GM23338 (cell line): Measurements from ENCODE around the gene SLCO1C1. TPM values are rescaled to one million over a fixed set of nuclear protein-coding genes. Genes with fewer than 3 reads are reported as not detected.

Experiments
- ATAC-seq: fragments of 200-7000 bp; cut with Tn5 transposase; 3 replicates; pipeline ENCODE4 v1.9.1; 2020
- DNase-seq: peaks from one replicate; pipeline ENCODE4 v3.0.0-alpha.2; 2015; ENCODE audit warnings: low spot score
- H2AFZ ChIP-seq: fragments of 200-600 bp; sonication (generic); 2 replicates; pipeline ENCODE4 v1.8.0; 2016; ENCODE audit warnings: antibody characterized with exemption, mild to moderate bottlenecking, moderate library complexity
- H3F3A ChIP-seq: fragments of 200-600 bp; sonication (generic); replicated peaks from 2 replicates; pipeline ENCODE4 v1.8.0; 2017; ENCODE audit warnings: antibody characterized with exemption, mixed run types, low read depth
- H3K27ac ChIP-seq: fragments of 200-600 bp; sonication (generic); 2 replicates; pipeline ENCODE4 v1.6.1; 2016; ENCODE audit warnings: low read depth
- H3K27me3 ChIP-seq: fragments of 200-600 bp; sonication (generic); 2 replicates; pipeline ENCODE4 v1.8.0; 2016; ENCODE audit warnings: mild to moderate bottlenecking, mixed run types, moderate library complexity; ENCODE audit not compliant: insufficient read depth
- H3K36me3 ChIP-seq: fragments of 200-600 bp; sonication (generic); 2 replicates; pipeline ENCODE4 v1.8.0; 2016; ENCODE audit warnings: mild to moderate bottlenecking; ENCODE audit not compliant: insufficient read depth
- H3K4me1 ChIP-seq: fragments of 200-600 bp; sonication (generic); 2 replicates; pipeline ENCODE4 v1.8.0; 2016; ENCODE audit warnings: mild to moderate bottlenecking, moderate library complexity; ENCODE audit not compliant: insufficient read depth
- H3K4me2 ChIP-seq: fragments of 200-600 bp; sonication (generic); 2 replicates; pipeline ENCODE4 v1.7.1; 2017; ENCODE audit warnings: mixed run types
- H3K4me3 ChIP-seq: fragments of 200-600 bp; sonication (generic); 2 replicates; pipeline ENCODE4 v1.6.1; 2016; ENCODE audit warnings: mixed run types
- H3K79me2 ChIP-seq: fragments of 200-600 bp; sonication (generic); replicated peaks from 2 replicates; pipeline ENCODE4 v1.8.0; 2017; ENCODE audit warnings: mild to moderate bottlenecking; ENCODE audit not compliant: insufficient read depth
- H3K9me2 ChIP-seq: fragments of 200-600 bp; sonication (generic); 2 replicates; pipeline ENCODE4 v1.8.0; 2017; ENCODE audit not compliant: insufficient read depth
- H4K20me1 ChIP-seq: fragments of 200-600 bp; sonication (generic); replicated peaks from 2 replicates; pipeline ENCODE4 v1.8.0; 2017; ENCODE audit warnings: mild to moderate bottlenecking; ENCODE audit not compliant: insufficient read depth
- H3K27ac Mint-ChIP-seq: 2 replicates; pipeline ENCODE4 v1.8.0; 2020; ENCODE audit warnings: inconsistent platforms, mild to moderate bottlenecking, moderate library complexity, mixed read lengths
- H3K27me3 Mint-ChIP-seq: 3 replicates; pipeline ENCODE4 v1.8.0; 2022; ENCODE audit warnings: low read depth, mild to moderate bottlenecking, moderate library complexity, mixed read lengths, inconsistent platforms; ENCODE audit not compliant: insufficient read depth, poor library complexity
- H3K36me3 Mint-ChIP-seq: 3 replicates; pipeline ENCODE4 v1.8.0; 2021; ENCODE audit warnings: low read depth, mild to moderate bottlenecking, inconsistent platforms, moderate library complexity, mixed read lengths
- H3K4me1 Mint-ChIP-seq: 3 replicates; pipeline ENCODE4 v1.8.0; 2020; ENCODE audit warnings: mild to moderate bottlenecking, inconsistent platforms, mixed read lengths
- H3K4me3 Mint-ChIP-seq: 3 replicates; pipeline ENCODE4 v1.8.0; 2021; ENCODE audit warnings: moderate library complexity, mild to moderate bottlenecking, inconsistent platforms, mixed read lengths
- H3K9me3 Mint-ChIP-seq: 3 replicates; pipeline ENCODE4 v1.8.0; 2020; ENCODE audit warnings: moderate library complexity, mild to moderate bottlenecking, inconsistent platforms, mixed read lengths
- CREB1 ChIP-seq: fragments of 250-450 bp; sonication (Bioruptor Pico); IDR thresholded peaks from 2 replicates; pipeline ENCODE4 v1.5.0; 2020; ENCODE audit warnings: low read depth, mild to moderate bottlenecking, moderate library complexity
- EZH2 ChIP-seq: fragments of 200-600 bp; sonication (generic); IDR thresholded peaks from one replicate; pipeline ENCODE4 v1.8.0; 2017; ENCODE audit warnings: antibody characterized with exemption, mild to moderate bottlenecking, low read depth; ENCODE audit not compliant: unreplicated experiment
- JUNB ChIP-seq: IDR thresholded peaks from one replicate; pipeline ENCODE4 v1.6.1; 2016; ENCODE audit warnings: antibody characterized with exemption; ENCODE audit not compliant: unreplicated experiment
- NANOG ChIP-seq: IDR thresholded peaks from 2 replicates; pipeline ENCODE4 v1.6.1; 2016; ENCODE audit warnings: antibody characterized with exemption, borderline replicate concordance
- POLR2AphosphoS5 ChIP-seq: IDR thresholded peaks from 2 replicates; pipeline ENCODE4 v1.6.1; 2016; ENCODE audit warnings: antibody characterized with exemption, low read depth
- STAT1 ChIP-seq: IDR thresholded peaks from one replicate; pipeline ENCODE4 v1.6.1; 2016; ENCODE audit warnings: antibody characterized with exemption; ENCODE audit not compliant: unreplicated experiment
- ZNF114 ChIP-seq: fragments of 250-450 bp; sonication (Bioruptor Pico); IDR thresholded peaks from 2 replicates; pipeline ENCODE4 v1.5.0; 2020; ENCODE audit warnings: mild to moderate bottlenecking, moderate library complexity
- ZNF331 ChIP-seq: fragments of 250-450 bp; sonication (Bioruptor Pico); IDR thresholded peaks from 2 replicates; pipeline ENCODE4 v1.5.0; 2020; ENCODE audit warnings: low read depth, mild to moderate bottlenecking, moderate library complexity
- polyA plus RNA-seq: library from polyadenylated mRNA; unstranded; fragments of >200 nt; fragmentation: Nextera tagmentation; extraction: Ambion mirVana; gene quantifications from 2 replicates; pipeline ENCODE4 v1.2.1, GENCODE V29; 2016
- total RNA-seq: library from RNA; depleted of rRNA; stranded (reverse); fragments of >200 nt; shearing (Covaris generic); gene quantifications from 2 replicates; pipeline ENCODE4 v1.2.3, GENCODE V29; 2014
- TF ChIP-seq, protein P1 (sequence below): IDR thresholded peaks from 2 replicates; pipeline ENCODE4 v1.6.1; 2016; ENCODE audit warnings: antibody characterized with exemption
- TF ChIP-seq, protein P2 (sequence below), 2 experiments: fragments of 200-600 bp in 1 of 2; sonication (generic) in 1 of 2; conservative IDR thresholded peaks; 2 replicates each; pipeline versions ENCODE4 v1.5.1 to v1.6.1; 2016 to 2017; ENCODE audit warnings: antibody characterized with exemption in 2 of 2, low read depth in 2 of 2, mild to moderate bottlenecking in 2 of 2, moderate library complexity in 1 of 2
- TF ChIP-seq, protein P3 (sequence below): IDR thresholded peaks from one replicate; pipeline ENCODE4 v1.6.1; 2018; ENCODE audit warnings: antibody characterized with exemption; ENCODE audit not compliant: unreplicated experiment

The SLCO1C1 gene
- total and polyA plus RNA-seq, 2 experiments from 2014 or later, result 0.86 to 1.6 TPM

DNA sequence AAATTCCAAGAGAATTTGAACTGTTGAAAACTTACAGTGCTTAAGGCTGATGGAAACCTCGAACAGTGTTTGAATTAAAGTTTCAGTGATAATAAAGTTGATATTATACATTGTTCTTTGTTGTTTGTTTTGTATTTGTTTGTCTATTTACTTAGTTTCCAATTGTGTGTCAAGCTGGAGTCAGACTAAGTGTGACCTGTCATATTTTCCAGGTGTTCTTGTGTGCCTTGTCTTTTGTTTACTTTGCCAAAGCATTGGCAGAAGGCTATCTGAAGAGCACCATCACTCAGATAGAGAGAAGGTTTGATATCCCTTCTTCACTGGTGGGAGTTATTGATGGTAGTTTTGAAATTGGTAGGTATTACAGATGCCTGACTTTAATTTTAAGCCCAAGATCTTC, 6.0 kb downstream of the SLCO1C1 start:
- Histone ChIP-seq H3K4me3 (no peak overlapping the region), H3K27ac (no peak overlapping the region), H3K36me3 (no peaks in the 10 kb centered on the region), H3K4me2 (no peak overlapping the region), H3K79me2 (no peaks in the 10 kb centered on the region), H3K4me1 (peaks cover 7% of the 10 kb centered on the region), H4K20me1 (no peaks in the 10 kb centered on the region), H3K27me3 (no peaks in the 10 kb centered on the region), H2AFZ (no peak overlapping the region), H3F3A (no peaks in the 10 kb centered on the region), H3K9me2 (no peaks in the 10 kb centered on the region)
- DNase-seq, result no peak
- no peak for ATAC-seq
- H3K27ac Mint-ChIP-seq, result no peak overlapping the region
- no peak overlapping the region for H3K4me3 Mint-ChIP-seq
- H3K36me3 Mint-ChIP-seq, result no peaks in the 10 kb centered on the region
- peaks cover 2% of the 10 kb centered on the region for H3K27me3 Mint-ChIP-seq
- H3K9me3 Mint-ChIP-seq, result no peaks in the 10 kb centered on the region
- TF ChIP-seq CREB1, result no peak
- no peak for TF ChIP-seq JUNB
- no peak for TF ChIP-seq ZNF114
- TF ChIP-seq ZNF331 (CRISPR knock-in tag), result no peak
- H3K4me1 Mint-ChIP-seq, result peaks cover 27% of the 10 kb centered on the region

DNA sequence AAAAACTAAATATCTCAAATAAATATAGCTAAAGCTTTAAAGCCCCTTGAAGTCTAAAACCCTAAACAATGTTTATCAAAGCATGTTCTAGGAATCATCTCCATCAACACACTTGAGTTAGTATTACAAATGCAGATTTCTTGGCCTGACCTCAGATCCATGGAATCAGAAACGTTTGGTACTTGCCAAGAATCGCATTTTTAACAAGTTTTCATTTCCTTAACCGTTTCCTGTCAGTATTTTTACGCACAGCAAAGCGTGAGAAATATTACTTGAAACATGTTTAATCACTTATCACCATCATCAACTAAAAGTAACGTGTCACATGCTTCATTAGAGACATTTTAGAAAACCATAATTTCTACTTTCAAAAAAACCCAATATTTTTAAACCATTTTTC, 9.7 kb downstream of the SLCO1C1 start:
- ATAC-seq (no peak), DNase-seq (no peak)
- H3K4me1 ChIP-seq, result no peaks in the 10 kb centered on the region; the same call in 1 of the 2 replicates
- H3K27ac ChIP-seq, result no peak overlapping the region
- Mint-ChIP-seq H3K36me3 (no peaks in the 10 kb centered on the region), H3K9me3 (no peaks in the 10 kb centered on the region), H3K27me3 (no peaks in the 10 kb centered on the region), H3K4me3 (no peak overlapping the region), H3K27ac (no peak overlapping the region), H3K4me1 (peaks cover 8% of the 10 kb centered on the region; the same call in 2 of the 3 replicates)
- no peak overlapping the region for H2AFZ ChIP-seq
- no peaks in the 10 kb centered on the region for H3K79me2 ChIP-seq
- no peaks in the 10 kb centered on the region; the same call in 1 of the 2 replicates for H3K9me2 ChIP-seq
- no peaks in the 10 kb centered on the region for H4K20me1 ChIP-seq
- H3K36me3 ChIP-seq, result no peaks in the 10 kb centered on the region
- no peaks in the 10 kb centered on the region for H3F3A ChIP-seq
- no peaks in the 10 kb centered on the region for H3K27me3 ChIP-seq
- H3K4me3 ChIP-seq, result no peak overlapping the region
- H3K4me2 ChIP-seq, result no peak overlapping the region
- TF ChIP-seq ZNF114, result no peak
- TF ChIP-seq, protein P1, sequence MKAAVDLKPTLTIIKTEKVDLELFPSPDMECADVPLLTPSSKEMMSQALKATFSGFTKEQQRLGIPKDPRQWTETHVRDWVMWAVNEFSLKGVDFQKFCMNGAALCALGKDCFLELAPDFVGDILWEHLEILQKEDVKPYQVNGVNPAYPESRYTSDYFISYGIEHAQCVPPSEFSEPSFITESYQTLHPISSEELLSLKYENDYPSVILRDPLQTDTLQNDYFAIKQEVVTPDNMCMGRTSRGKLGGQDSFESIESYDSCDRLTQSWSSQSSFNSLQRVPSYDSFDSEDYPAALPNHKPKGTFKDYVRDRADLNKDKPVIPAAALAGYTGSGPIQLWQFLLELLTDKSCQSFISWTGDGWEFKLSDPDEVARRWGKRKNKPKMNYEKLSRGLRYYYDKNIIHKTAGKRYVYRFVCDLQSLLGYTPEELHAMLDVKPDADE, result no peak
- TF ChIP-seq NANOG, result no peak
- no peak for TF ChIP-seq STAT1
- no peak for TF ChIP-seq ZNF331 (CRISPR knock-in tag)
- TF ChIP-seq EZH2, result no peak
- TF ChIP-seq, protein P2, sequence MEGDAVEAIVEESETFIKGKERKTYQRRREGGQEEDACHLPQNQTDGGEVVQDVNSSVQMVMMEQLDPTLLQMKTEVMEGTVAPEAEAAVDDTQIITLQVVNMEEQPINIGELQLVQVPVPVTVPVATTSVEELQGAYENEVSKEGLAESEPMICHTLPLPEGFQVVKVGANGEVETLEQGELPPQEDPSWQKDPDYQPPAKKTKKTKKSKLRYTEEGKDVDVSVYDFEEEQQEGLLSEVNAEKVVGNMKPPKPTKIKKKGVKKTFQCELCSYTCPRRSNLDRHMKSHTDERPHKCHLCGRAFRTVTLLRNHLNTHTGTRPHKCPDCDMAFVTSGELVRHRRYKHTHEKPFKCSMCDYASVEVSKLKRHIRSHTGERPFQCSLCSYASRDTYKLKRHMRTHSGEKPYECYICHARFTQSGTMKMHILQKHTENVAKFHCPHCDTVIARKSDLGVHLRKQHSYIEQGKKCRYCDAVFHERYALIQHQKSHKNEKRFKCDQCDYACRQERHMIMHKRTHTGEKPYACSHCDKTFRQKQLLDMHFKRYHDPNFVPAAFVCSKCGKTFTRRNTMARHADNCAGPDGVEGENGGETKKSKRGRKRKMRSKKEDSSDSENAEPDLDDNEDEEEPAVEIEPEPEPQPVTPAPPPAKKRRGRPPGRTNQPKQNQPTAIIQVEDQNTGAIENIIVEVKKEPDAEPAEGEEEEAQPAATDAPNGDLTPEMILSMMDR (conservative IDR thresholded peaks at IDR 0.05; ENCODE audit: low read depth in 2 of 2), result no peak
- TF ChIP-seq, protein P3, sequence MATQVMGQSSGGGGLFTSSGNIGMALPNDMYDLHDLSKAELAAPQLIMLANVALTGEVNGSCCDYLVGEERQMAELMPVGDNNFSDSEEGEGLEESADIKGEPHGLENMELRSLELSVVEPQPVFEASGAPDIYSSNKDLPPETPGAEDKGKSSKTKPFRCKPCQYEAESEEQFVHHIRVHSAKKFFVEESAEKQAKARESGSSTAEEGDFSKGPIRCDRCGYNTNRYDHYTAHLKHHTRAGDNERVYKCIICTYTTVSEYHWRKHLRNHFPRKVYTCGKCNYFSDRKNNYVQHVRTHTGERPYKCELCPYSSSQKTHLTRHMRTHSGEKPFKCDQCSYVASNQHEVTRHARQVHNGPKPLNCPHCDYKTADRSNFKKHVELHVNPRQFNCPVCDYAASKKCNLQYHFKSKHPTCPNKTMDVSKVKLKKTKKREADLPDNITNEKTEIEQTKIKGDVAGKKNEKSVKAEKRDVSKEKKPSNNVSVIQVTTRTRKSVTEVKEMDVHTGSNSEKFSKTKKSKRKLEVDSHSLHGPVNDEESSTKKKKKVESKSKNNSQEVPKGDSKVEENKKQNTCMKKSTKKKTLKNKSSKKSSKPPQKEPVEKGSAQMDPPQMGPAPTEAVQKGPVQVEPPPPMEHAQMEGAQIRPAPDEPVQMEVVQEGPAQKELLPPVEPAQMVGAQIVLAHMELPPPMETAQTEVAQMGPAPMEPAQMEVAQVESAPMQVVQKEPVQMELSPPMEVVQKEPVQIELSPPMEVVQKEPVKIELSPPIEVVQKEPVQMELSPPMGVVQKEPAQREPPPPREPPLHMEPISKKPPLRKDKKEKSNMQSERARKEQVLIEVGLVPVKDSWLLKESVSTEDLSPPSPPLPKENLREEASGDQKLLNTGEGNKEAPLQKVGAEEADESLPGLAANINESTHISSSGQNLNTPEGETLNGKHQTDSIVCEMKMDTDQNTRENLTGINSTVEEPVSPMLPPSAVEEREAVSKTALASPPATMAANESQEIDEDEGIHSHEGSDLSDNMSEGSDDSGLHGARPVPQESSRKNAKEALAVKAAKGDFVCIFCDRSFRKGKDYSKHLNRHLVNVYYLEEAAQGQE, result no peak
- TF ChIP-seq JUNB, result no peak
- no peak for TF ChIP-seq POLR2AphosphoS5
- TF ChIP-seq CREB1, result no peak
